ENCODE results near the gene SLC35F1. TPM values are rescaled to one million over a fixed set of nuclear protein-coding genes. Genes with fewer than 3 reads are reported as not detected.

Gene SLC35F1
- total RNA-seq, 4 donors from 2014 or later, result 0.17 to 1.5 (median 1.3) TPM

DNA sequence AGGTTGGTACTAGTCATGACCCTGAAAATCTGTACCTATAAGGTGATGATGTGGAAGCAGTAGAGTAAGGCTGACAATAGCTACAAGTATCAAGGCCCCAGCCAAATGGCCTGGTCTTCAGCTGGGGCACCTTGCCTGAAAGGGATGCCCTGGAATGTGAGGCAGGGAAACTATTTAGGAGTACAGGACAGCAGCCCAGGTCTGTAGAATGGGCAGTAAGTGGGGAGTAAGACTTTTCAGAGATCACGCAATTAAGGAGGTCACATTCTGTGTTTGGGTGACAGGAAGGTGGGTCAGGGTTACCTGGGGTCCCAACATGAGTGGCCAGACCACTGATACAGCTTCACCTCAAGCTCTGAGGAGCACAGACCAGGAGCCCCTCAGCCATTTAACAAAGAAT lies 9.4 kb downstream of the SLC35F1 start:
- TF ChIP-seq, protein P1, sequence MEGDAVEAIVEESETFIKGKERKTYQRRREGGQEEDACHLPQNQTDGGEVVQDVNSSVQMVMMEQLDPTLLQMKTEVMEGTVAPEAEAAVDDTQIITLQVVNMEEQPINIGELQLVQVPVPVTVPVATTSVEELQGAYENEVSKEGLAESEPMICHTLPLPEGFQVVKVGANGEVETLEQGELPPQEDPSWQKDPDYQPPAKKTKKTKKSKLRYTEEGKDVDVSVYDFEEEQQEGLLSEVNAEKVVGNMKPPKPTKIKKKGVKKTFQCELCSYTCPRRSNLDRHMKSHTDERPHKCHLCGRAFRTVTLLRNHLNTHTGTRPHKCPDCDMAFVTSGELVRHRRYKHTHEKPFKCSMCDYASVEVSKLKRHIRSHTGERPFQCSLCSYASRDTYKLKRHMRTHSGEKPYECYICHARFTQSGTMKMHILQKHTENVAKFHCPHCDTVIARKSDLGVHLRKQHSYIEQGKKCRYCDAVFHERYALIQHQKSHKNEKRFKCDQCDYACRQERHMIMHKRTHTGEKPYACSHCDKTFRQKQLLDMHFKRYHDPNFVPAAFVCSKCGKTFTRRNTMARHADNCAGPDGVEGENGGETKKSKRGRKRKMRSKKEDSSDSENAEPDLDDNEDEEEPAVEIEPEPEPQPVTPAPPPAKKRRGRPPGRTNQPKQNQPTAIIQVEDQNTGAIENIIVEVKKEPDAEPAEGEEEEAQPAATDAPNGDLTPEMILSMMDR (IDR thresholded peaks at IDR 0.05; ENCODE audit: low read depth), result no peak

DNA sequence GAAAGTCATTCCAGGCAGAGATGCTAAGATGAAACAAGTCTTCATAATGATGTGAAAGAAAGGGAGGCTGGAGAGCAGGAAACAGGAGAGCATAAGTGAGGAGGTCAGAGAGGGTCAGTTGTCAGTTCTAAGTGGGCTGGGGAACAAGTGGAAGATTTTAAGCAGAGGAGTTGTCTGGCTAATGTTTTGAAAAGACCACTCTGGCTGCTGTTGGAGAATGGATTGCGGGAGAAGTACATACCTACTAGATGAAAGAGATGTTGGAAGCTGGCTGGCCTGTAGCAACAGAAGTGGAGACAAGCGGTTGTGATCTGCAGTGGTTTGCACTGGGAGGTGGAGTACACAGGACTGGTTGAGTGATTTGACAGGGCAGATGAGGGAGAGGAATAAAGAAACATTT lies 10.1 kb downstream of the SLC35F1 start:
- TF ChIP-seq, protein P1 (IDR thresholded peaks at IDR 0.05; ENCODE audit: low read depth), result no peak

DNA sequence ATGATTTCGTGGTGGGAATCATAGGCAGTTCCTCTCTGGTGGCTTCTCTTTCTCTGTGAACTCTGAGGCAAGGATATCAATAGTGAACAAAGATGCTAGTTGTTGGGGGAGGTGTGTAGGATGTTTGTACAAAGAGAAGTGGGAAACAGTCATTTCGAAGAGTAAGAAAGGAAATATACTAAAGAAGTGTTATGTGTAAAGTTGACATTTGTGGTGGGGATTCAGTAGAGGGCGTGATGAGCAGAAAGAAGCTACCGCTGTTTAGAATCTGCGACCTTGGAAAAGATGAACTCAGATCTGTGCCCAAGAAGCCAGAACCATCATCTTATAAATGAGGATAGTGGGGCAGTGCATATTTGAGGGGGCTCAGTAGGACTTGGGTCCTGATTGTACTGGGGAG lies 11.4 kb downstream of the SLC35F1 start:
- TF ChIP-seq, protein P1 (IDR thresholded peaks at IDR 0.05; ENCODE audit: low read depth), result no peak

DNA sequence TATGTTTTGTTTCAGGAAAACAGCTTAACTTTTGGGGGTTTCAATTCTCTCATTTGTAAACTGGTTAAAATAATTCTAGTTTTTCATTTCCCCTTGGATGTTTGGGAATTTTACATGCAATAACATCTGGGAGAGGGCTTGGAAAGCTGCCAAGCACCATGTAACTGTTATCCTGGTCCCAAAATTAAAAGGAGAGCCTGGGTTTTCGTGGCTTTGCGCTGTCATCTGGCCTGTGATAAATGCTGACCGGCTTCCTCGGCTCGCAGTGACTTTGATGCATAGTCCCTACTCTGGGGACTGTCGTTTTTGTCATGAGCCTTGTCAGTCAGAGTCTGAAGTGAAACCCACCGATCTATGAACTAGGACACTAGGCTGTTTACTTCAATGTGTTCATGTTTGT lies 12.2 kb downstream of the SLC35F1 start:
- TF ChIP-seq, protein P1 (IDR thresholded peaks at IDR 0.05; ENCODE audit: low read depth), result no peak

DNA sequence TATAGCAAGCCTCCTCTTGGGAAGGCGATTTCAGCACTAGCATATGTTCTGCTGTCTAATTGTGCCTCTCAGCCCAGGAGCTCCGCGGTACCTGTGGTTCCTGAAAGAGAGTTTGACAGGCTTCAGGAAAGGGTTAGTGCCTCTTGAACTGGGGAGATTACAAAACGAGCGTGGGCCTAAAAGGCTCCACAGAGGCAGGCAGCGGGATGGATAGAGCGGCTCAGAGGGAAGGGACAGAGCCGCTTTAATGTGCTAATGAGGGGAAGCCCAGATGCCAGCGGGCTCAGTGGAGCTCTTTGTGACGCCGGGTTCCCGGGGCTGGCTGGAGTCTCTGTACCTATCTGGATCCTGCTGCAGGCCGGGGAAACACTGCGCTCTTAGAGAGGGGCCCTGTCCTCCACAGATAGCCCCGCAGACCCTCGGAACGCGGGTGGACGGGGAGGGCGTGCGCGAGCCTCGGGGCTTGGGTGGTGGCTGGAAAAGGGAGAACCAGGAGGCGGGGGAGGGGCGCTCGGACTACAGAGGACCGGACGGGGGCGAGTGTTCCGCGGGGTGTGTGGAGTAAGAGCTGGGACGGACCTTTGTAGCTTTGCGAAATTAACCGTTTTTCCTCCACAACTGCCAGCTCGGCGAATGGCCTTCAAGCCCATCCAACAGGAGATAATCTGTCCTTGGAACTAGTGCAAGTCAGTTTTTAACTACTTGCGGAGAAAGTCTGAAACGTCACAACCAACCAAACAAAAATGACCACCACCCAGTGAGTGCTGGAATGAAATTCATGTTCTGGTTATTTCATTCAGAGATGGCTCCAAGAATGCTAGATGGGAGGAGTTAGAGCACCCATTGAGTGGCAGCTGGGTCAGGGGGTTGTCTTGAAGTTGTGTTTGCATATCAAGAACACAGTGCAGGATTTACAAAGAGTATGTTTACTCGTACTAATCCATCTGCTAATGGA lies 13.0 kb downstream of the SLC35F1 start:
- TF ChIP-seq, protein P1 (IDR thresholded peaks at IDR 0.05; ENCODE audit: low read depth), result no peak

DNA sequence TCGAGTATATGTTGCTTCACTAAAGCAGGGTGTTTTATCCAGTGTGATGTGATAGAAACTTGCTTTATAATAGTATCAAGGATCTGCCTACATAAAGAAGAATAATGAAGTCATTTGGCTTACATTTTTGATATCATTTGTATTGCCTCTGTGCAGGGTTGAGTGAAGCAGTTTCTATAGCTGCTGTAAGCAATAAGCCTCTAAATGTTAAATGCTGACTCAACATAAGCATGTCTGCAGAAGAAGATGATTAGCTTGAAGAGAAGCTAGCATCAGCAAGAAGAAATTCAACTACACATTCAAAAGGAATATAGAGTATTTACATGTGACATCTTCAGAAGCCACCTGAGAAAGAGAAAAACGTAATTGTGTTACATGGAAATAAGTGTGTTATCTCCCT lies 17.6 kb downstream of the SLC35F1 start:
- TF ChIP-seq, protein P1 (IDR thresholded peaks at IDR 0.05; ENCODE audit: low read depth), result no peak

DNA sequence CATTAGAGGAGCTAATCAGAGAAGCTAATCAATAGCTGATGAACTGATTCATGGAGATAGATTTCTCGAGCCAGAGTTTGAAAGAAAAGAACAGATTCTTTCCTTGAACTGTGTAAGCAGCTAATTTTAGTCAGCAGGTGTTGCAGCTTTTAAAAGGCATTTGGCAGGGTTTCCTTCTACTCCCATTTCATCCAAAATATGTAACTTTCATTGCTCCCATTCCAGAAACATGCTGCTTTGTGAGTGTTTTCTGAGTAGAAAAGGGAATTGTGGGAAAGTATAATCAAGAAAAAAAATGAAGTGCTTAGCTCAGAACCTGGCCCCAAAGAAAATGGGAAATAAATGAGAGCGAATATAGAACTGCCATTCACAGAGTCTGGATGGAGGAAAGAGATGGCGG lies 20.8 kb downstream of the SLC35F1 start:
- TF ChIP-seq, protein P1 (IDR thresholded peaks at IDR 0.05; ENCODE audit: low read depth), result no peak
